ENCODE data around the gene NAT10.

Gene NAT10

DNA sequence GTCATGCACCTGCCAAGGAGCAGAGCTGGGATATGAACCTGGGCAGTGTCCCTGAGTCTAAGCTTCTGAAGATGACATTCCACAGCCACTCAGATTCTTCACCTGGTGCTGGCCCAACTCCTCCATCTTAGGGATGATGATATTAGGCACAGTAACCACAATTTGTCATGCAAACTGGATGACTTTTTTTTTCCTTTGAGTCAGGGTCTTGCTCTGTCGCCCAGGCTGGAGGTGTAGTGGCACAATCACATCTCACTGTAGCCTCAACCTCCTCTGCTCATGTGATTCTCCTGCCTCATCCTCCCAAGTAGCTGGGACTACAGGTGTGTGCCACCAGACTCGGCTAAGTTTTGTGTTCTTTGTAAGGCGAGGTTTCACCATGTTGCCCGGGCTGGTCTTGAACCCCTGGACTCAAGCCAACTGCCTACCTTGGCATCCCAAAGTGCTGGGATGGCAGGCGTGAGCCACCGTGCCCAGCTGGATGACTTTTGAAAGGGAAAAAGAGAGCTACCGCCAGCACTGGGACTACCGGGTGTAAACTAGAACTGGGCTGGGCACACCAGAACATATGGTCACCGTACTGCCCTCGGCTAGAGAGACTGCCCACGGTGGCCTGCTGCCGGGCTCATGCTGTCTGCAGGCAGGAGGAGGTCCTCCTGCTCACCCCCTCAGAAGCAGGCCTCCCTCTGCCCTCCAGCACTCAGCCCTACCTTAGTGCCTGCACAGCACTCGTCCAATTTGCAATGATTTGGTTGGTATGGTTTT, 77.7 kb downstream of the NAT10 start:
- no peak for DNase-seq
- Mint-ChIP-seq H3K27ac (no peak overlapping the region), H3K36me3 (ENCODE audit: insufficient read depth) (no peaks in the 10 kb centered on the region), H3K27me3 (no peaks in the 10 kb centered on the region), H3K9me3 (no peaks in the 10 kb centered on the region), H3K4me3 (no peak overlapping the region), H3K4me1 (ENCODE audit: low read depth in 2 of 2) (no peaks in the 10 kb centered on the region)
- ATAC-seq (replicated peaks): no peak

DNA sequence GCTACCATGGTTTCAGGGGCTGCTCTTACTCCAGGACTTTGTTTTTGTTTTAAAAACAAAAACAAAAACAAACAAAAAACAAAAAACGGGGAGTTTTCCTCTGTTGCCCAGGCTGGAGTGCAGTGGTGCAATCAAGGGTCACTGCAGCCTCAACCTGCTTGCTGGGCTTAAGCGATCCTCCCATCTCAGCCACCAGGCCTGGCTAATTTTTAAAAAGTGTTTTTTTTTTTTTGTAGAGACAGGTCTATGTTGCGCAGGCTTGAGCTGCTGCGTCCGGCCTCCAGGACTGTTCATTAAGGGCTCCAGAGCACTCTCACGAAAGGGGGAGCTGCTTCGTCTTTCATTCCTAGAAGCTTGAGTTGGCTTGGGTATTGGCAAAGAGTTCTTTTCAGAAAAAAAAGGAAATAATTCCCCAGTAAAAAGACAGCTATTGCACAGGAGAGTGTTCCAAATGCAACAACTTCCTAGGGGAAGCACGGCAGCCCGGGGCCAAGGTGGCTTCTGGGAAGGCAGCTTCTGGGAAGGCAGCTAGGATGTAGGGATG, 78.5 kb downstream of the NAT10 start:
- H3K4me3 Mint-ChIP-seq: no peak overlapping the region
- ATAC-seq (replicated peaks): no peak
- no peaks in the 10 kb centered on the region for H3K27me3 Mint-ChIP-seq

DNA sequence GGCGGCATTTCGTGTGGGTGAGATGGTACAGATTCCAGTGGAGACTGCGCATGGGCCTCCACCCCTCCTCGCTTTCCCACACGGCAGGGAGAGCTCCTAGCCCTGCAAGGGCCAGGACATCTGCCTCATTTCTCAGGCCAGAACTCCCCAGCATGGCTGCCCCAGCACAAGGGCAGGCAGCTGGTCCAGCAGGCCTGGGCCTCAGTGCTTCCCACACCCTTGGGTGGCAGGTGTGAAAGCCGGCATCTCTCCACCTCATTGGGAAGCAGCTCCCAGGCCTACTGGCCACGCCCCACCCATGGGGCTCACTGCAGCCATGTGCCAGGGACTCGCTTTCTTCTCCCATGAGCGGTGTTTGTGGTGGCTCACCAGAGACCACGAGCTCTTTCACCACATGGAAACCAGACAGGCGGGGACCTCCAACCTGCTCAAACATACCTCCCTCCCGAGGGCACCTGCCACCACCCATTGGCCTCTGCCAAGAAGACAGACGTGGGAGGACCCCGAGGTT, 79.1 kb downstream of the NAT10 start:
- Mint-ChIP-seq H3K27ac (no peak overlapping the region), H3K4me1 (ENCODE audit: low read depth in 2 of 2) (no peaks in the 10 kb centered on the region), H3K27me3 (no peaks in the 10 kb centered on the region), H3K36me3 (ENCODE audit: insufficient read depth) (no peaks in the 10 kb centered on the region), H3K9me3 (no peaks in the 10 kb centered on the region), H3K4me3 (no peak overlapping the region)
- ATAC-seq (replicated peaks): no peak
- DNase-seq: no peak

More for the DNA sequence above, 78.5 kb downstream of the NAT10 start:
- no peak for DNase-seq
- Mint-ChIP-seq H3K9me3 (no peaks in the 10 kb centered on the region), H3K4me1 (ENCODE audit: low read depth in 2 of 2) (no peaks in the 10 kb centered on the region), H3K27ac (no peak overlapping the region), H3K36me3 (ENCODE audit: insufficient read depth) (no peaks in the 10 kb centered on the region)

DNA sequence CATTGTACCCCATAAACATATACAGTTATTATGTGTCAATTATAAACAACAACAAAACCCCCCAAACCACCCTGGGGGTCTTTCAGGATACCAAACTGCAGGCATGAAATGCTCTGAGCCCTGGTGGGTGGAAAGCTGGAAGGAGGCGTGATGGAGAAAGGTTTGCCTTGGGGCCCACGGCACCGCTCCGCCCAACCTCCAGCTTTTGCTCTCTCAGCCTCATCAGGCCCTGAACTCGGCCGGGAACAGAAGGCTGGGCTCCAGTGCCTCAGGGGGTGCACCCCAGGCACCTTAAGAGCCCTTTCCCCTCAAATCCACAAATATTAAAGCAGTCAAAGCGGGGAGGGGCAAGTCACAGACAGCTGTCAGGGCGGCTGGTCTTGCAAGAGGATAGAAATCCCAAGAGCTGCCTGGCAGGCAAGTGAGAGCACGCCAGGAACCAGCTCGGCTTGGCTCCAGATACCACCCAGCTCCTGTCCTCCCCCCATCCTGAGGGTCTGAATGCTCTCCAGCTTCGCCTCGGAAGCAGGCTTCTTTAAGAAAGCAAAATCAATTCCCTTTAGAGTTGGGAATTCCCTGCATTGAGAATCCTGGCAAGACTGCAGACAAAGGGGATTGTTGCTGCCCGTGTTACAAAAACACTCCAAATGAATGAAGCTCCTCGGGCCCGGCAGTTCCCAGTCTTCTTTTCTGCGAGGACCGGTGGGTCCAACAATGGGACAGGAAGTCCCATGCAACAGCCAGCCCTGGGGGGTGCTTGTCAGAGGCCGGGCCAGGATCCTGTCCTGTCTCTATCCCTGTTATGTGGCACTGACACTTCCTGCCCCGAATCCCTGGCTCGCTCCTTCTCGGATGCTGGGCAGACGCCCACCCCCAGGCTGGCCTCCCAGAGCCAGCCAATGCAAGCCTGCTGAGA, 80.8 kb downstream of the NAT10 start:
- no peak for ATAC-seq (replicated peaks)
- Mint-ChIP-seq H3K27me3 (no peaks in the 10 kb centered on the region), H3K36me3 (ENCODE audit: insufficient read depth) (no peaks in the 10 kb centered on the region), H3K9me3 (no peaks in the 10 kb centered on the region), H3K4me3 (no peak overlapping the region), H3K27ac (no peak overlapping the region), H3K4me1 (ENCODE audit: low read depth in 2 of 2) (no peaks in the 10 kb centered on the region)
- DNase-seq: no peak

DNA sequence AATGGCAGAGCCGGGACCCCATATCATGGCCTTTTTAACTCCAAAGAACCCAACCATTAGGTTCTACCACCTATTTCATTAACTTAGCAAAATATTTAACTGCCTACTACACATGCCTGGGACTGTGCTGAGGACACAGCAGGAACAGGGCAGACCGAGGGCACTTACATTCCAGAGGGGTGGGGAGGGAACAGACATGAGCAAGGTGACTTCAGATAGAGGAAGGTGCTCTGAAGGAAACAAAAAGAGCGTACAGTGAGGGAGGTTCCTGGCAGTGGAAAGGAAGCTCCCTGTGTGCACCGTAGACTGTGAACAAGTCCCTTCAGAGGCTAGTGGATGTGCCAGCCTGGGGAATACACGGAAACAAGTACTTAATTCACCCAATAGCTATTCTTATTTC, 82.8 kb downstream of the NAT10 start:
- DNase-seq: no peak
- no peak for ATAC-seq (replicated peaks)
- H3K4me3 Mint-ChIP-seq: no peak overlapping the region
- peaks cover 0 to 2% of the 10 kb centered on the region in 2 donors for H3K4me1 Mint-ChIP-seq (ENCODE audit: low read depth in 2 of 2)
- H3K36me3 Mint-ChIP-seq (ENCODE audit: insufficient read depth): no peaks in the 10 kb centered on the region
- H3K9me3 Mint-ChIP-seq: no peaks in the 10 kb centered on the region
- no peaks in the 10 kb centered on the region for H3K27me3 Mint-ChIP-seq
- H3K27ac Mint-ChIP-seq: no peak overlapping the region

DNA sequence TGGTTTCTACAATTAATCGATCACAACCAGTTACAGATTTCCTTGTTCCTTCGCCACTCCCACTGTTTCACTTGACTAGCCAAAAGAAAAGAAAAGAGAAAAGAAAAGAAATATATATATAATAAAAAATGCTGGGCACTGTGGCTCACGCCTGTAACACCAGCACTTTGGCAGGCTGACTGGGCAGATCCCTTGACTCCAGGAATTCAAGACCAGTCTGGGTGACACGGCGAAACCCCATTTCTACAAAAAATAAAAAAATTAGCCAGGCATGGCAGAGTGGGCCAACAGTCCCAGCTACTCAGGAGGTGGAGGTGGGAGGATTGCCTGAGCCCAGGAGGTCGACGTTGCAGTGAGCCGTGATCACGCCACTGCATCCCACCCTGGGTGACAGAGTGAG, 83.8 kb downstream of the NAT10 start:
- Mint-ChIP-seq H3K27me3 (no peaks in the 10 kb centered on the region), H3K9me3 (no peaks in the 10 kb centered on the region), H3K36me3 (ENCODE audit: insufficient read depth) (no peaks in the 10 kb centered on the region), H3K4me1 (ENCODE audit: low read depth in 2 of 2) (peaks cover 0 to 2% of the 10 kb centered on the region in 2 donors), H3K27ac (no peak overlapping the region), H3K4me3 (no peak overlapping the region)
- no peak for DNase-seq
- ATAC-seq (replicated peaks): no peak

DNA sequence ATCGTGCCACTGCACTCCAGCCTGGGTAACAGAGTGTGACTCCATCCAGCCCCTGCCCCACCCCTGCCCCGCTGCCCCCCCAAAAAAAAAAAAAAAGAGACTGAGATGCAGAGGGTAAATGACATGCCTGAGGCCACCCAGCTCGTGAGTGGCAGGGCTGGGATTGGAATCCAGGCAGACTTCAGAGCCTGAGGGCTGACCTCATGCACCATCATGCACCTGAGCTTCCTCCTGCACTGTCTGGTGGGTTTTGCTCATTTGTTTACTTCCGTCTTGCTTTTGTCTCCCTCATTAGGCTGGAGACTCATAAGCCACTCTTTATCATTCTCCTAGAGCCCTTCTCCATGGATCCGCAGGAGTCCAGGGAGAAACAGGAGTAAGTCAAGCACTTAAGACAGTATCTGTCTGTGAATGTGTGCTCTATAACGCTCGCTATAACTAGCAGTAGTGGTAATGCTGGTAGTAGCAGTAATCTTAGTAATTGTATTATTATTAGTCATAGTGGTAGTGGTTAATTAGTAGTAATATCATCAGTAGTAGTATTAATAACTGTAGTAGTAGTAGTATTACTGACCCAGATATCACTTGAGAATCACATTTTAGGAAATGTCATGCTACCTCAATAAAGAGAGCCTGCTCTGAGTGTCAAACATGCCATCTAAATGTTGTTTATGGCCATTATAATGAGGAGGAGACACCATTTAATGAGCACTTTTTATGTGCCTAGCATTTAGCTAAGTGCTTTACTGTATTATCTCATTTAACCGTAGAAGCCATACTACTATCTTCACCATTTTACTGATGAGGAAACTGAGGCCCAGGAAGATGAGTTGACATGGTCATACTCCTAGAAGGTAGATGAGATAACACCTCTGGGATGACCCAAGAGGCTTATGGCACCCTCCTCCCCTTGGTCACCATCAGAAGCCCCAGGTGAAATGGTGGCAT, 85.0 kb downstream of the NAT10 start:
- no peak overlapping the region for H3K27ac Mint-ChIP-seq
- DNase-seq (no peak), ATAC-seq (replicated peaks) (no peak)
- no peak overlapping the region for H3K4me3 Mint-ChIP-seq
- H3K4me1 Mint-ChIP-seq (ENCODE audit: low read depth in 2 of 2): peaks cover 0 to 2% of the 10 kb centered on the region in 2 donors
- no peaks in the 10 kb centered on the region for H3K27me3 Mint-ChIP-seq
- no peaks in the 10 kb centered on the region for H3K9me3 Mint-ChIP-seq
- H3K36me3 Mint-ChIP-seq (ENCODE audit: insufficient read depth): no peaks in the 10 kb centered on the region

DNA sequence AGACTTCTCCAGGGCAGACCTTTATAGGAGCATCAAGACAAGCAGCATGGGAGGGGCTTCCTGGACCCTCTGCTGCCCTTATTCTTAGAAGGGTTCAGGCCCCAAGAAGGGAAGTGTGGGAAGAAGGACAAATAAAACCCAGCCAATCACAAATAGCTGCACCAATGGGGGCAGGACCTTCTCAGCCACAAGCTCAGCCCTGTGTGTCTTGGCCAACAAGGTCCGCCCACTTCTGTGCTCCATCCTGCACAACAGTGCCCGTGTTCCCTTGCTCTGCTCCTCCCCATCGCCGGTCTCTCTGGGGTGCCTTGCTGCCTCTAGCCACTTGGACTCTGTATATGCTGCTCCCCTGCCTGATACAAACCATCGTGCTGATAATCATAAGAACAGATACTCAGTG, 86.1 kb downstream of the NAT10 start:
- Mint-ChIP-seq H3K27me3 (no peaks in the 10 kb centered on the region), H3K36me3 (ENCODE audit: insufficient read depth) (no peaks in the 10 kb centered on the region), H3K4me1 (ENCODE audit: low read depth in 2 of 2) (peaks cover 0 to 2% of the 10 kb centered on the region in 2 donors), H3K9me3 (no peaks in the 10 kb centered on the region), H3K4me3 (no peak overlapping the region), H3K27ac (no peak overlapping the region)
- no peak for ATAC-seq (replicated peaks)
- no peak for DNase-seq

DNA sequence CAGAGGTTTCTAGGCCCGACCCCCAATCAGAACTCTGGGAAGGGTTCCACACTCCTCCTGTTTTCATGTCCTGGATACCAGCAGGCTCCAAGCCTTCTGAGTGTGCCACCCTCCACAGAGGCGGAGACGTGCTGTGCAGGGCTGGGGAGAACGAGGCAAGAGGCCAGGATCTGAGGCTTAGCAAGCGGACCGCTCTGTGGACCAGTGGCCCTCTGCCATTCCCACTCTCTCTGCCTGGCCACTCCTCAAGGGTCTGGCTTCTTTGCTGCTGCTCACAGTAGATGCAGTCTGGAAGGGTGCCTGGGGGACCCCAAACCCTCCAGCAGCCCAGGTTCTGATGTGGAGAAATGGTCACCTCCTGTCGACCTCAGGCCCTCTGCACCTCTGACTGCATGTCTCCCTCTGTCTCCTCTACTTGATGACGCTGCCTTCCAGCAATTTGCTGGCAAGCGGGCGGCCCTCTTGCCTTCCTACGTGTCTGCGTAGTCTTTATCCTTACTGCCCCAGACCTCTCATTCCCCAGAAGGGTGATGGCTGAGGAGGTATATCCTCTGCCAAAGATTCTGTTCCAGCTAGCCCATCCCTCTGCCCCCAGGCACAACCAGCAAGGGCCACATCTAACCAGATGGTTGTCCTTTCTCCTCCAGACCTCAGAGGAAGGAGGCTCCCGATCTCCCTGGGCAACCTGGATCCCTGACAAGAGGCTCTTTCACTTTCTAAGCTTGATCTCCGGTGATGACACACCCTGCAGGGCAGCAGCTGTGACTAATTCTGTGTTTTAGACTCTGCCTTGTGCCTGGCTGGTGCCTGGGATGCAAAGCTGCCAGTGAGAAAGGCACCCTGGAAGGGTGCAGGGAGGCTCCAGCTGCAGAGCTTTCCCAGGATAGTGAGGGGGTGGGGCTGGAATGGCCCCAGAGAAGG, 87.3 kb downstream of the NAT10 start:
- no peak for DNase-seq
- Mint-ChIP-seq H3K27ac (peak overlapping the region in 1 of 2 donors; percentile 35), H3K27me3 (no peaks in the 10 kb centered on the region), H3K36me3 (ENCODE audit: insufficient read depth) (no peaks in the 10 kb centered on the region), H3K4me3 (no peak overlapping the region), H3K9me3 (no peaks in the 10 kb centered on the region), H3K4me1 (ENCODE audit: low read depth in 2 of 2) (peaks cover 0 to 8% of the 10 kb centered on the region in 2 donors)
- no peak for ATAC-seq (replicated peaks)

DNA sequence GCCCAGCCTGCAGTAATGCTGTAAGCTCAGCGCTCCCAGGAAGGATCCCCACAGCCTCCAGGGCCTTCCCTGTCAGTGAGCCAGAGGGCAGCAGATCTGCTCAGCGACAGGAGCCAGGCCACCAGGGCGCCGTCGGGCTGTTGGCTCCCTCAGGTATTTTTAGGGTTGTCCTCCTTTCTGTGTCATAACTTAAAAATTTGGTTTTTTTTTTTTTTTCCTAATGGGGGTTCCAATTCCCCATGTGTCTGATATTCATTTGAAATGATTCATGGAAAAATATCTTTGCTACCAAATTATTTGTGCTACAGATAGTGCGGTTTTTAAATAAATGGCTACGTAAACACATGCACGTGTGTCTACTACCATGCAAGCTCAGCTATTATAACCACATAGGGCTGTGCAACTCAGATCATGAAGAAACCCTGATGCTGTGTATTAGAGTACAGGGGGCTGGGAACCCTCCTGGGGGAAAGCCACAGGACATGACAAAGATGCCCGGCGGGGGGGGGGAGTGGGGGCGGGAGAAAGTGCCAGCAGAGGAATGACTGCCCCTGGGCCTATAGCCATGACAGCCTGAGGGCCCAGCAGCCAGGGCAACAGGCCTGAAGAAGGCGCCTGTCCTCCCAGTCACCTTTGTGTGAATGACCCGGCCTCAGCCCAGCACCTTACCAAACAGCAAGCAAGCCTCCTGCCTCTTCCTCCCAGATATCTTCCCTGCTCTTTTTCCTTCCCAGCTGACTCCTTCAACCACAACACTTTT, 89.3 kb downstream of the NAT10 start:
- Mint-ChIP-seq H3K36me3 (ENCODE audit: insufficient read depth) (no peaks in the 10 kb centered on the region), H3K27me3 (no peaks in the 10 kb centered on the region)
- no peak for ATAC-seq (replicated peaks)

More for the DNA sequence above, 89.3 kb downstream of the NAT10 start:
- H3K27ac Mint-ChIP-seq: no peak overlapping the region
- peaks cover 7 to 20% of the 10 kb centered on the region in 2 donors for H3K4me1 Mint-ChIP-seq (ENCODE audit: low read depth in 2 of 2)
- no peak overlapping the region for H3K4me3 Mint-ChIP-seq
- no peak for DNase-seq
- H3K9me3 Mint-ChIP-seq: no peaks in the 10 kb centered on the region
